ENCODE measurements around the gene ELF3. TPM values are rescaled to one million over a fixed set of nuclear protein-coding genes. Genes with fewer than 3 reads are reported as not detected.

Gene ELF3
- total and polyA plus RNA-seq, 10 of the 15 experiments (the other 5 are each of a cell fraction or from before 2014, with no cell fraction given), result 0.07 to 14.3 (median 0.58) TPM; not detected in 1

- H3K27ac ChIP-seq (ENCODE audit: control insufficient read depth, insufficient read depth), result no peak overlapping the region
- WGBS (ENCODE audit: insufficient coverage, insufficient replicate concordance, low lambda C conversion rate, missing lambda C conversion rate), result 86% methylated on average over 9 of the region's 9 CpGs
- BruUV-seq (replicated peaks), result no TSS peak
- ChIA-PET POLR2A (interaction anchor here (1.5 kb wide), 1 partner anchor 32 kb away, joined by 3 read pairs; no protein-coding TSS in a partner anchor), CTCF (interaction anchor here (0.8 to 2.3 kb wide), 4 partner anchors 104 to 133 kb away, joined by 3 to 8 read pairs (median 5); no protein-coding TSS in a partner anchor), RAD21 (ENCODE audit: unreplicated experiment) (interaction anchor here (1.2 kb wide), 1 partner anchor 133 kb away, joined by 4 read pairs; no protein-coding TSS in a partner anchor), SMC1A (ENCODE audit: uncharacterized antibody, unreplicated experiment) (no interaction called here)
- H3K4me3 ChIP-seq, result no peak overlapping the region
- H3K79me2 ChIP-seq (ENCODE audit: control insufficient read depth, insufficient read depth, low read length), result no peaks in the 10 kb centered on the region
- ATAC-seq (no peak), DNase-seq (ENCODE audit: low read depth, low spot score) (no peak), FAIRE-seq (no peak)
- TF ChIP-seq CBX3 (IDR thresholded peaks at IDR 0.05; ENCODE audit: borderline replicate concordance, low read depth) (no peak), NFYB (IDR thresholded peaks at IDR 0.05; ENCODE audit: insufficient read depth, low read depth, low read length) (no peak), CHD4 (IDR thresholded peaks at IDR 0.05) (no peak), MTA2 (IDR thresholded peaks at IDR 0.05; ENCODE audit: low read depth) (no peak), SREBF1 (IDR thresholded peaks at IDR 0.05; ENCODE audit: low read length) (no peak), HDGF (IDR thresholded peaks at IDR 0.05) (no peak), KDM1A (IDR thresholded peaks at IDR 0.05; ENCODE audit: borderline replicate concordance) (no peak), SUZ12 (IDR thresholded peaks at IDR 0.05; ENCODE audit: unreplicated experiment) (no peak), ETV6 (conservative IDR thresholded peaks at IDR 0.05 in 1 of 2, IDR thresholded peaks at IDR 0.05 in 1 of 2; ENCODE audit: borderline replicate concordance in 1 of 2, low read depth in 1 of 2) (no peak), MYB (IDR thresholded peaks at IDR 0.05; ENCODE audit: borderline replicate concordance, low read depth, low read length) (no peak), NFXL1 (IDR thresholded peaks at IDR 0.05; ENCODE audit: borderline replicate concordance) (no peak), TCF12 (IDR thresholded peaks at IDR 0.05; ENCODE audit: low read depth, low read length) (no peak), SP1 (IDR thresholded peaks at IDR 0.05; ENCODE audit: low read depth, low read length) (no peak), SMARCA5 (IDR thresholded peaks at IDR 0.05) (no peak), CBX5 (IDR thresholded peaks at IDR 0.05; ENCODE audit: low read depth) (no peak), PRDM15 (CRISPR knock-in tag; IDR thresholded peaks at IDR 0.05) (no peak), WRNIP1 (IDR thresholded peaks at IDR 0.05; ENCODE audit: borderline replicate concordance, low read depth, low read length) (no peak), NR2C1 (IDR thresholded peaks at IDR 0.05) (no peak), ZNF384 (IDR thresholded peaks at IDR 0.05; ENCODE audit: borderline replicate concordance, low read depth, low read length) (no peak), BMI1 (IDR thresholded peaks at IDR 0.05; ENCODE audit: borderline replicate concordance) (no peak)
- no peak overlapping the region for H2AFZ ChIP-seq (ENCODE audit: control insufficient read depth, low read depth, low read length)
- no peak overlapping the region for H3K9ac ChIP-seq (ENCODE audit: control insufficient read depth, insufficient read depth, low read length)
- H3K36me3 ChIP-seq (ENCODE audit: control insufficient read depth in 2 of 2, insufficient read depth in 2 of 2, low read length in 1 of 2), result peaks cover 11 to 12% of the 10 kb centered on the region in 2 experiments; a peak in 3 of 4 replicates
- H3K4me1 ChIP-seq (ENCODE audit: control insufficient read depth, insufficient read depth, low read length), result no peaks in the 10 kb centered on the region
- in situ Hi-C loops (cut with MboI), result no loop called here
- H3K27me3 ChIP-seq (replicated peaks in 1 of 2; ENCODE audit: control insufficient read depth in 2 of 2, insufficient read depth in 2 of 2, low read length in 1 of 2), result no peaks in the 10 kb centered on the region
- intact Hi-C loops (cut with micrococcal nuclease; ENCODE audit: unreplicated experiment), result no loop called here
- H3K9me3 ChIP-seq (replicated peaks; ENCODE audit: control insufficient read depth, insufficient read depth, low read length), result no peaks in the 10 kb centered on the region
- no peaks in the 10 kb centered on the region for H4K20me1 ChIP-seq (ENCODE audit: control insufficient read depth, insufficient read depth)
- no peak overlapping the region for H3K4me2 ChIP-seq (ENCODE audit: control insufficient read depth, insufficient read depth)
These were observed 7.9 kb upstream of the ELF3 start for GRCh38 chr1:202002507-202002906.
